ENCODE data around the gene ZSCAN20. TPM values are rescaled to one million over a fixed set of nuclear protein-coding genes. Genes with fewer than 3 reads are reported as not detected.

The ZSCAN20 gene
- total RNA-seq, 1 donor from 2014 or later, result 6.9 TPM

- H3K27ac Mint-ChIP-seq (ENCODE audit: unreplicated experiment), result no peak overlapping the region
- H3K36me3 Mint-ChIP-seq (ENCODE audit: low read depth, unreplicated experiment), result peaks cover 42% of the 10 kb centered on the region
- Histone ChIP-seq H3K4me1 (ENCODE audit: insufficient read depth, low read length) (no peaks in the 10 kb centered on the region), H3K27ac (ENCODE audit: low read depth, low read length) (no peak overlapping the region), H3K9ac (ENCODE audit: low read length) (no peak overlapping the region), H4K20me1 (ENCODE audit: insufficient read depth, low read length) (peaks cover 17% of the 10 kb centered on the region), H2AFZ (ENCODE audit: low read depth, low read length) (no peak overlapping the region), H3K4me3 (ENCODE audit: insufficient read depth, low read depth, low read length) (no peak overlapping the region), H3K36me3 (ENCODE audit: insufficient read depth, low read length) (peaks cover 21% of the 10 kb centered on the region), H3K9me3 (ENCODE audit: insufficient read depth, low read depth, low read length) (no peaks in the 10 kb centered on the region), H3K4me2 (ENCODE audit: low read length) (no peak overlapping the region), H3K27me3 (ENCODE audit: insufficient read depth, low read length) (no peaks in the 10 kb centered on the region), H3K79me2 (ENCODE audit: insufficient read depth, low read length) (peaks cover 7% of the 10 kb centered on the region)
- no peaks in the 10 kb centered on the region for H3K4me1 Mint-ChIP-seq (ENCODE audit: low read depth, unreplicated experiment)
- H3K27me3 Mint-ChIP-seq (ENCODE audit: low read depth, unreplicated experiment), result no peaks in the 10 kb centered on the region
- H3K4me3 Mint-ChIP-seq (ENCODE audit: unreplicated experiment), result no peak overlapping the region
- peaks cover 8% of the 10 kb centered on the region for H3K9me3 Mint-ChIP-seq (ENCODE audit: unreplicated experiment)
- FAIRE-seq (no peak), DNase-seq (ENCODE audit: low read depth) (no peak)
- no peak for TF ChIP-seq EZH2 (IDR thresholded peaks at IDR 0.05; ENCODE audit: insufficient read depth, low read length)
- TF ChIP-seq CTCF (IDR thresholded peaks at IDR 0.05; ENCODE audit: insufficient read depth, low read depth, low read length), result no peak
These were observed 10.0 kb downstream of the ZSCAN20 start for GRCh38 chr1:33482412-33482811.

- TF ChIP-seq EZH2 (IDR thresholded peaks at IDR 0.05; ENCODE audit: insufficient read depth, low read length), result no peak
- no peak for TF ChIP-seq CTCF (IDR thresholded peaks at IDR 0.05; ENCODE audit: insufficient read depth, low read depth, low read length)
- DNase-seq (ENCODE audit: low read depth), result no peak
- Mint-ChIP-seq H3K27ac (ENCODE audit: unreplicated experiment) (no peak overlapping the region), H3K4me3 (ENCODE audit: unreplicated experiment) (no peak overlapping the region), H3K36me3 (ENCODE audit: low read depth, unreplicated experiment) (peaks cover 76% of the 10 kb centered on the region), H3K4me1 (ENCODE audit: low read depth, unreplicated experiment) (no peaks in the 10 kb centered on the region), H3K27me3 (ENCODE audit: low read depth, unreplicated experiment) (no peaks in the 10 kb centered on the region), H3K9me3 (ENCODE audit: unreplicated experiment) (peaks cover 26% of the 10 kb centered on the region)
- Histone ChIP-seq H2AFZ (ENCODE audit: low read depth, low read length) (no peak overlapping the region), H3K79me2 (ENCODE audit: insufficient read depth, low read length) (no peaks in the 10 kb centered on the region), H3K36me3 (ENCODE audit: insufficient read depth, low read length) (peaks cover 27% of the 10 kb centered on the region), H3K27ac (ENCODE audit: low read depth, low read length) (no peak overlapping the region), H4K20me1 (ENCODE audit: insufficient read depth, low read length) (no peaks in the 10 kb centered on the region), H3K4me2 (ENCODE audit: low read length) (no peak overlapping the region), H3K4me3 (ENCODE audit: insufficient read depth, low read depth, low read length) (no peak overlapping the region), H3K9ac (ENCODE audit: low read length) (no peak overlapping the region), H3K4me1 (ENCODE audit: insufficient read depth, low read length) (no peaks in the 10 kb centered on the region), H3K27me3 (ENCODE audit: insufficient read depth, low read length) (no peaks in the 10 kb centered on the region), H3K9me3 (ENCODE audit: insufficient read depth, low read depth, low read length) (peaks cover 15% of the 10 kb centered on the region)
- no peak for FAIRE-seq
These were observed 16.2 kb downstream of the ZSCAN20 start for GRCh38 chr1:33488624-33489023.

GRCh38 chr1:33494929-33495328 is 22.5 kb downstream of the ZSCAN20 start:
- H3K27me3 ChIP-seq (ENCODE audit: insufficient read depth, low read length), result no peaks in the 10 kb centered on the region
- H3K4me1 ChIP-seq (ENCODE audit: insufficient read depth, low read length), result no peaks in the 10 kb centered on the region
- no peak for TF ChIP-seq CTCF (IDR thresholded peaks at IDR 0.05; ENCODE audit: insufficient read depth, low read depth, low read length)
- TF ChIP-seq EZH2 (IDR thresholded peaks at IDR 0.05; ENCODE audit: insufficient read depth, low read length), result no peak
- FAIRE-seq, result no peak
- Mint-ChIP-seq H3K27me3 (ENCODE audit: low read depth, unreplicated experiment) (no peaks in the 10 kb centered on the region), H3K27ac (ENCODE audit: unreplicated experiment) (no peak overlapping the region), H3K9me3 (ENCODE audit: unreplicated experiment) (peaks cover 59% of the 10 kb centered on the region), H3K4me1 (ENCODE audit: low read depth, unreplicated experiment) (no peaks in the 10 kb centered on the region), H3K4me3 (ENCODE audit: unreplicated experiment) (no peak overlapping the region), H3K36me3 (ENCODE audit: low read depth, unreplicated experiment) (peaks cover 74% of the 10 kb centered on the region)
- no peak overlapping the region for H3K9ac ChIP-seq (ENCODE audit: low read length)
- H3K36me3 ChIP-seq (ENCODE audit: insufficient read depth, low read length), result peaks cover 44% of the 10 kb centered on the region
- H3K4me2 ChIP-seq (ENCODE audit: low read length), result no peak overlapping the region
- no peak overlapping the region for H3K27ac ChIP-seq (ENCODE audit: low read depth, low read length)
- no peak for DNase-seq (ENCODE audit: low read depth)
- peaks cover 54% of the 10 kb centered on the region for H3K9me3 ChIP-seq (ENCODE audit: insufficient read depth, low read depth, low read length)
- H4K20me1 ChIP-seq (ENCODE audit: insufficient read depth, low read length), result no peaks in the 10 kb centered on the region
- no peaks in the 10 kb centered on the region for H3K79me2 ChIP-seq (ENCODE audit: insufficient read depth, low read length)
- H2AFZ ChIP-seq (ENCODE audit: low read depth, low read length), result no peak overlapping the region
- no peak overlapping the region for H3K4me3 ChIP-seq (ENCODE audit: insufficient read depth, low read depth, low read length)

All from astrocyte (in vitro differentiated cells and primary cell).